Body of pancreas (tissue), 4 donors: ENCODE measurements around the gene DNASE1.

Source experiments
- POLR2A ChIP-seq, 3 donors: fragments of 450-650 bp; IDR thresholded peaks; one replicate each; pipeline ENCODE4 v1.6.1; 2016; ENCODE audit warnings: antibody characterized with exemption in 3 of 3, mild to moderate bottlenecking in 2 of 3
- TF ChIP-seq, protein P1 (sequence below), 7 experiments: fragments of 450-650 bp in 4 of 7; fragments of 200-600 bp in 3 of 7; sonication (generic) in 3 of 7; IDR thresholded peaks; one replicate each; pipeline ENCODE4 v1.5.1; 2016 to 2019; ENCODE audit warnings: antibody characterized with exemption in 7 of 7

GRCh38 chr16:3691761-3692160 is 37.3 kb downstream of the DNASE1 start:
- TF ChIP-seq, protein P1, sequence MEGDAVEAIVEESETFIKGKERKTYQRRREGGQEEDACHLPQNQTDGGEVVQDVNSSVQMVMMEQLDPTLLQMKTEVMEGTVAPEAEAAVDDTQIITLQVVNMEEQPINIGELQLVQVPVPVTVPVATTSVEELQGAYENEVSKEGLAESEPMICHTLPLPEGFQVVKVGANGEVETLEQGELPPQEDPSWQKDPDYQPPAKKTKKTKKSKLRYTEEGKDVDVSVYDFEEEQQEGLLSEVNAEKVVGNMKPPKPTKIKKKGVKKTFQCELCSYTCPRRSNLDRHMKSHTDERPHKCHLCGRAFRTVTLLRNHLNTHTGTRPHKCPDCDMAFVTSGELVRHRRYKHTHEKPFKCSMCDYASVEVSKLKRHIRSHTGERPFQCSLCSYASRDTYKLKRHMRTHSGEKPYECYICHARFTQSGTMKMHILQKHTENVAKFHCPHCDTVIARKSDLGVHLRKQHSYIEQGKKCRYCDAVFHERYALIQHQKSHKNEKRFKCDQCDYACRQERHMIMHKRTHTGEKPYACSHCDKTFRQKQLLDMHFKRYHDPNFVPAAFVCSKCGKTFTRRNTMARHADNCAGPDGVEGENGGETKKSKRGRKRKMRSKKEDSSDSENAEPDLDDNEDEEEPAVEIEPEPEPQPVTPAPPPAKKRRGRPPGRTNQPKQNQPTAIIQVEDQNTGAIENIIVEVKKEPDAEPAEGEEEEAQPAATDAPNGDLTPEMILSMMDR (IDR thresholded peaks at IDR 0.05), result no peak
- no peak for TF ChIP-seq POLR2A (IDR thresholded peaks at IDR 0.05)
